HEK293T (cell line): ENCODE data around the gene PRPF39.

Experiments used
- ARNT ChIP-seq: fragments of 450-650 bp; IDR thresholded peaks from 2 replicates; pipeline ENCODE4 v1.6.1; 2017; ENCODE audit warnings: mild to moderate bottlenecking
- BHLHE40 ChIP-seq: fragments of 450-650 bp; IDR thresholded peaks from 2 replicates; pipeline ENCODE4 v1.6.1; 2016; ENCODE audit warnings: mild to moderate bottlenecking, moderate library complexity, borderline replicate concordance
- ELF4 ChIP-seq: fragments of 450-650 bp; IDR thresholded peaks from 2 replicates; pipeline ENCODE4 v1.6.1; 2017; ENCODE audit warnings: antibody characterized with exemption
- FOXK2 ChIP-seq: fragments of 450-650 bp; IDR thresholded peaks from 2 replicates; pipeline ENCODE4 v1.6.1; 2016; ENCODE audit warnings: mild to moderate bottlenecking
- FOXM1 ChIP-seq: fragments of 450-650 bp; IDR thresholded peaks from 2 replicates; pipeline ENCODE4 v1.6.1; 2017; ENCODE audit warnings: mild to moderate bottlenecking, borderline replicate concordance
- L3MBTL2 ChIP-seq: fragments of 450-650 bp; conservative IDR thresholded peaks from 2 replicates; pipeline ENCODE4 v1.6.1; 2016; ENCODE audit warnings: mild to moderate bottlenecking
- NFRKB ChIP-seq: fragments of 450-650 bp; IDR thresholded peaks from 2 replicates; pipeline ENCODE4 v1.6.1; 2016; ENCODE audit warnings: mild to moderate bottlenecking, moderate library complexity
- SP1 ChIP-seq: fragments of 450-650 bp; IDR thresholded peaks from 2 replicates; pipeline ENCODE4 v1.6.1; 2017
- SUZ12 ChIP-seq: fragments of 450-650 bp; IDR thresholded peaks from 2 replicates; pipeline ENCODE4 v1.6.1; 2016; ENCODE audit warnings: mild to moderate bottlenecking
- ZNF384 ChIP-seq: fragments of 450-650 bp; IDR thresholded peaks from 2 replicates; pipeline ENCODE4 v1.6.1; 2016

DNA sequence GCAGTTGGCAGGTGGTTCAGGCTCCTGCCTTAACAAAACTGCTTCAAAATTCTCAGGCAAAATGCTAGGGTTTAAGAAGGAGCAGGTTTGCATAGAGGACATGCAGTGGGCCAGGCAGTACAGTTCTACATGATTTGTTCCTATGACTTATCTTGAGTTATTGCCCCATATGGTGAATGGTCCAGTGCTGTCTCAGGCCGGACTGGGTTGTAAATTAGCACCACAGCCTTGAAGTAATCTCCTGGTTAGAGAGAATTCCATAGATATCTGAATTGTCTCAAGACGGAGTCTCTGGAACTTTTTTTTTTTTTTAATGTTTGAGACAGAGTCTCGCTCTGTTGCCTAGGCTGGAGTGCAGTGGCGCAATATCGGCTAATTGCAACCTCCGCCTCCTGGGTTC, 11.8 kb upstream of the PRPF39 start:
- TF ChIP-seq SUZ12, result no peak
- no peak for TF ChIP-seq ARNT
- no peak for TF ChIP-seq FOXM1
- TF ChIP-seq NFRKB, result no peak
- TF ChIP-seq L3MBTL2, result no peak
- TF ChIP-seq FOXK2, result no peak
- TF ChIP-seq BHLHE40, result no peak
- TF ChIP-seq SP1, result no peak
- no peak for TF ChIP-seq ZNF384
- no peak for TF ChIP-seq ELF4
